ENCODE results near the gene VCAM1. TPM values are rescaled to one million over a fixed set of nuclear protein-coding genes. Genes with fewer than 3 reads are reported as not detected.
"Not testable (repeated sequence)": the region's sequence is repeated elsewhere in the genome, so short reads cannot be mapped to it uniquely, and the experiment has no call there.

Gene VCAM1
- total RNA-seq, 6 experiments from 2014 or later = not detected

DNA sequence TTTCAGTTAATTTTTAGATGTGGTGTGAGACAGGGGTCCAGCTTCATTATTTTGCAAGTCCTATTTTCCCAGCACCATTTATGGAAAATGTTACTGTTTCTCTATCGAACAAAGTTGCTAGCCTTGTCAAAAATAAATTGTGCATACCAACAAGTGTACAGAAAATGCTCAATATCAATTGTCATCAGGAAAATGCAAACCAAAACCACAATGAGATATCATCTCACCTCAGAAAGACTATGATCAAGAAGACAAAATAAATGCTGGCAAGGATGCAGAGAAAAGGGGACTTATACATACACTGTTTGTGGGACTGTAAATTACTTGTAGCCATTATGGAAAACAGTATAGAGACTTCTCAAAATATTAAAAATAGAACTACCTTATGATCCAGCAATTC, 54.8 kb downstream of the VCAM1 start:
- TF ChIP-seq, protein P1, sequence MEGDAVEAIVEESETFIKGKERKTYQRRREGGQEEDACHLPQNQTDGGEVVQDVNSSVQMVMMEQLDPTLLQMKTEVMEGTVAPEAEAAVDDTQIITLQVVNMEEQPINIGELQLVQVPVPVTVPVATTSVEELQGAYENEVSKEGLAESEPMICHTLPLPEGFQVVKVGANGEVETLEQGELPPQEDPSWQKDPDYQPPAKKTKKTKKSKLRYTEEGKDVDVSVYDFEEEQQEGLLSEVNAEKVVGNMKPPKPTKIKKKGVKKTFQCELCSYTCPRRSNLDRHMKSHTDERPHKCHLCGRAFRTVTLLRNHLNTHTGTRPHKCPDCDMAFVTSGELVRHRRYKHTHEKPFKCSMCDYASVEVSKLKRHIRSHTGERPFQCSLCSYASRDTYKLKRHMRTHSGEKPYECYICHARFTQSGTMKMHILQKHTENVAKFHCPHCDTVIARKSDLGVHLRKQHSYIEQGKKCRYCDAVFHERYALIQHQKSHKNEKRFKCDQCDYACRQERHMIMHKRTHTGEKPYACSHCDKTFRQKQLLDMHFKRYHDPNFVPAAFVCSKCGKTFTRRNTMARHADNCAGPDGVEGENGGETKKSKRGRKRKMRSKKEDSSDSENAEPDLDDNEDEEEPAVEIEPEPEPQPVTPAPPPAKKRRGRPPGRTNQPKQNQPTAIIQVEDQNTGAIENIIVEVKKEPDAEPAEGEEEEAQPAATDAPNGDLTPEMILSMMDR (IDR thresholded peaks at IDR 0.05) = no peak
- Mint-ChIP-seq H3K27ac (no peak overlapping the region), H3K4me3 (no peak overlapping the region)

DNA sequence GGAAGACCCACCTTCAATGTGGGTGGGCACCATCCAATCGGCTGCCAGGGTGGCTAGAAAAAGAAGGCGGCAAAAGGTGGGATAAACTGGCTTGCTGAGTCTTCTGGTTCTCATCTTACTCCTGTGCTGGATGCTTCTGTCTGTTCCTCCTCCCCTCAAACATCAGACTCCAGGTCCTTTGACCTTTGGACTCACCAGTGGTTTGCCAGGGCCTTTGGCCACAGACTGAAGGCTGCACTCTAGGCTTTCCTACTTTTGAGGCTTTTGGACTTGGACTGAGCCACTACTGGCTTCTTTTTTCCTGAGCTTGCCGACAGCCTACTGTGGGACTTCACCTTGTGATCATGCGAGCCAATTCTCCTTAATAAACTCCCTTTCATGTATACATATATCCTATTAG, 55.9 kb downstream of the VCAM1 start:
- no peak for DNase-seq
- H3K4me1 Mint-ChIP-seq (ENCODE audit: low read depth) = no peaks in the 10 kb centered on the region
- TF ChIP-seq, protein P1 (IDR thresholded peaks at IDR 0.05) = no peak
- no peaks in the 10 kb centered on the region; the same call in 1 of the 2 replicates for H3K9me3 Mint-ChIP-seq
- H3K4me3 Mint-ChIP-seq = no peak overlapping the region
- no peak overlapping the region for H3K27ac Mint-ChIP-seq
- H3K27me3 Mint-ChIP-seq (ENCODE audit: insufficient read depth) = peaks cover 5% of the 10 kb centered on the region
- no peaks in the 10 kb centered on the region for H3K36me3 Mint-ChIP-seq (ENCODE audit: low read depth)

More for the DNA sequence above, 54.8 kb downstream of the VCAM1 start:
- Mint-ChIP-seq H3K9me3 (no peaks in the 10 kb centered on the region; the same call in 1 of the 2 replicates), H3K27me3 (ENCODE audit: insufficient read depth) (peaks cover 3% of the 10 kb centered on the region; the same call in 1 of the 2 replicates), H3K4me1 (ENCODE audit: low read depth) (no peaks in the 10 kb centered on the region), H3K36me3 (ENCODE audit: low read depth) (no peaks in the 10 kb centered on the region)
- DNase-seq = no peak

DNA sequence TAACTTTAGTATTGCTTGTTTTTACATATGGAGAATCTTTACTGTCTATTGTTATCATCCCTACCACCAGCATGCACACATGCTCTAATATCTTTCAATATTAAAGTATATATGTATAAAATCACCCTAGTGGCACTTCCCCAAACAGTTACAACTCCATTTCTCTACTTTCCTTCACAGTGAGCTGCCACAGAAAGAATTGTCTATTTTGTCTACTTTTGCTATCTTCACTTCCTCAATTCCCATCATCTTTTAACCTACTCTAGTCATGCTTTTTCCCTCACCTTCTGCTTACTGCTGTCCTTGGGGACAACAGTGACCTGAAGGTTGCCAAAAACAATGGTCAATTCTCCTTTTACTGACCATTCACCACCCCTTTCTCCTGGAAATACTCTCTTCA, 59.2 kb downstream of the VCAM1 start:
- Mint-ChIP-seq H3K4me1 (ENCODE audit: low read depth) (no peaks in the 10 kb centered on the region), H3K9me3 (no peaks in the 10 kb centered on the region; the same call in 1 of the 2 replicates), H3K27me3 (ENCODE audit: insufficient read depth) (peaks cover 5% of the 10 kb centered on the region), H3K27ac (no peak overlapping the region), H3K36me3 (ENCODE audit: low read depth) (no peaks in the 10 kb centered on the region), H3K4me3 (no peak overlapping the region)
- TF ChIP-seq, protein P1 (IDR thresholded peaks at IDR 0.05) = no peak
- DNase-seq = no peak

DNA sequence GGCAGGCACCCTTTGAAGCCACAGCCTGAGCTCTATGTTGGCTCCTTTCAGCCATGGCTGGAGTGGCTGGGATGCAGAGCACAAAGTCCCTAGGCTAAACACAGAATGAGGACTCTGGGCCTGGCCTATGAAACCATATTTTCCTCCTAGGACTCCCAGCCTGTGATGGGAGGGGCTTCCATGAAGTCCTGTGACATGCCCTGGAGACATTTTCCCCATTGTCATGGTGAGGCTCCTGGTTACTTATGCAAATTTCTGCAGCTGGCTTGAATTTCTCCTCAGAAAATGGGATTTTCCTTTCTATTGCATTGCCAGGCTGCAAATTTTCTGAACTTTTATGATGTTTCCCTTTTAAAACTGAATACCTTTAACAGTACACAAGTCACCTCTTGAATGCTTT, 61.3 kb downstream of the VCAM1 start:
- Mint-ChIP-seq H3K36me3 (ENCODE audit: low read depth) (no peaks in the 10 kb centered on the region), H3K4me3 (no peak overlapping the region), H3K27ac (no peak overlapping the region), H3K27me3 (ENCODE audit: insufficient read depth) (peaks cover 1% of the 10 kb centered on the region), H3K4me1 (ENCODE audit: low read depth) (peaks cover 5% of the 10 kb centered on the region; the same call in 1 of the 2 replicates), H3K9me3 (no peaks in the 10 kb centered on the region; the same call in 1 of the 2 replicates)
- TF ChIP-seq, protein P1 (IDR thresholded peaks at IDR 0.05) = no peak
- DNase-seq = no peak

DNA sequence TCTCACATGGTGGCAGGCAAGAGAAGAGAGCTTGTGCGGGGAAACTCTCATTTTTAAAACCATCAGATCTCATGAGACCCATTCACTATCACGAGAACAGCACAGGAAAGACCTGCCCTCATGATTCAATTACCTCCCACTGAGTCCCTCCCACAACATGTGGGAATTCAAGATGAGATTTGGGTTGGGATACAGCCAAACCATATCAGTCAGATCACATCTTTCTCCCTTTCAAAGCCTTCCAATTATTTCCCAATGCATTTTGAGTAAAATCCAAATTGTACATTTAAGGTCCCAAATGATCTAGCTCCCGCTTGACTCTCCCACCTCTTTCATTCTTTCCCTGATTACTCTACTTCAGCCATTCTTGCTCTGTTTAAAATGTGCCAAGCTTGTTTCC, 62.2 kb downstream of the VCAM1 start:
- not testable (repeated sequence) for H3K4me3 Mint-ChIP-seq; H3K4me1 Mint-ChIP-seq (ENCODE audit: low read depth); H3K9me3 Mint-ChIP-seq; DNase-seq; H3K36me3 Mint-ChIP-seq (ENCODE audit: low read depth); H3K27ac Mint-ChIP-seq; H3K27me3 Mint-ChIP-seq (ENCODE audit: insufficient read depth)

DNA sequence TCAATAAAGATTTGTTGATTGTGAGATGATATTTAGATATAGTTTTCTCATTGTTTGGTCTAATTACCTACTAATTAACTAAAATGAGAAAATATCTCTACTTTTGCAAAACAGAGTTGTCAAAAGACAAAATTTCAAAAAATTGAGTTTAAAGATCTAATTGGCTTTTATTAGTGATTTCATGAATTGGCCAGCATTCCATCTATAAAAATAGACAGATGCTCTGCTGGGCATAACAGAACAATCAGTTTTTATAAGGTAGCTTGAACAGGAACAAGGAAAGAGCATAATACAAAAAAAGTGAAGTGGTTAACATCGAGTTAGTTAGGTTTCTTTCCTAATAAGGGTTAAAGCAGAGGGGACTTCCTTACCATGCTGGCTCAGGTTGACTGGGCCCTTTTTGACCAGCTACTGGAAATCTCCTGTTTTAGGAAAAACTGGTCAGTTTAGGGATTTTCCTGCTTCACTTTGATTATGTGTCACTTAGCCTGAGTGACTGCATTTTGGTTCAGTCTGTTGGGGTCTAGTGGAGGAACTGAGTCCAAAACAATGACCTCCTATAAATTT, 63.0 kb downstream of the VCAM1 start:
- H3K9me3 Mint-ChIP-seq = no peaks in the 10 kb centered on the region; the same call in 1 of the 2 replicates
- H3K36me3 Mint-ChIP-seq (ENCODE audit: low read depth) = no peaks in the 10 kb centered on the region
- H3K27ac Mint-ChIP-seq = no peak overlapping the region
- no peak for DNase-seq
- peaks cover 7% of the 10 kb centered on the region; the same call in 1 of the 2 replicates for H3K4me1 Mint-ChIP-seq (ENCODE audit: low read depth)
- TF ChIP-seq, protein P1 (IDR thresholded peaks at IDR 0.05) = no peak
- H3K27me3 Mint-ChIP-seq (ENCODE audit: insufficient read depth) = peaks cover 1% of the 10 kb centered on the region
- no peak overlapping the region for H3K4me3 Mint-ChIP-seq
